ENCODE data around the gene SMIM10L2A.
"Not testable (repeated sequence)": the region's sequence is repeated elsewhere in the genome, so short reads cannot be mapped to it uniquely, and the experiment has no call there.

SMIM10L2A gene

DNA sequence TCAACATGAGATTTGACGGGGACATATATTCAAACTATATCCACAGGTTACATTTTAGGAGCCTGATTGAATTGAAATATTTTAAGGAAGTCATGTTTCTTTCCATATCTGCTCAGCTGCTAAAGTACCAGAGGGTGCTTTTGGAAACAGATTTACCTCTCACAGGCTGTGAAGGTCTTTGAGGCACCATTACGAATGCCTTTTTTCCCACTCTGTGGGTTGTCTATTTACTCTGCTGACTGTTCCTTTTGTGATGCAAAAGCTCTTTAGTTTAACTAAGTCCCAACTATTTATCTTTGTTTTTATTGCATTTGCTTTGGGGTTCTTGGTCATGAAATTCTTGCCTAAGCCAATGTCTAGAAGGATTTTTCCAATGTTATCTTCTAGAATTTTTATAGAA, 40.0 kb downstream of the SMIM10L2A start:
- DNase-seq: not testable (repeated sequence)

DNA sequence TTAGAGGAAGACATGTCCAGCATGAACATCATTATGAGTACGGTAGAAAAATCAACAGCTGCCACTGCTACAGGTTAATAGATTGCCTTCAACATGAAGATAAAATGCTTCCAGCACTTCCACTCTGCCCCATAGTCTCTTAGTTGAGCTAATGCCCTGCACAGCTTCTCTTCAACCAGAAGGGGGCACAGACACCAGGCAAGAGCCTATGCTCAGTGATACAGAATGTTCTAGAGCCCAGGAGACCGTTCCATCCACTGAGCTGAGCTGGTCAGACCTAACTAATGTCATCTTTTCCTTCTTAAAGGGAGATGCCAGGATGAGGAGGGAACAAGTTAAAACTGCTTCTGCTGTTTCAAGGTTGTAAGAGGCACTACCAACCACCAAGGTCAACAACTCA, 42.2 kb downstream of the SMIM10L2A start:
- no peak for DNase-seq

DNA sequence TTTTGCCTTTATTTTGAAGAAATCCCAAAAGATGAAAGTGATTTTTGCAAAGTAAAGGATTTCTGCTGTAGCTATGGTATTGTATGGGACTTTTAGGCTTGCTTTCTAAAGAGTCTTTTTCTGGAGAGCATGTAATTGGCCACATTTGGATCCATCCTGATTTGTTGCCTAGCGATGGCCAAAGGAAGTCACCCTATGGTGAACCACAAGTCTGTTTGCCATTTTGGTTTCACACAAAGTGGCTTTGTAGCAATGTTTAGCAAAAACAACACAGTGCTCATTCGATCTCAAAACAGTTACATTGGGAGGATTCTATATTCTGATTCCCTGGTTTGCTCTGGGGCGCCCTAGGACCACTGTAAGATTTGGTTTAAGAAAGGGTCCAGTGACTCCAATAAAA, 54.6 kb downstream of the SMIM10L2A start:
- DNase-seq: no peak

DNA sequence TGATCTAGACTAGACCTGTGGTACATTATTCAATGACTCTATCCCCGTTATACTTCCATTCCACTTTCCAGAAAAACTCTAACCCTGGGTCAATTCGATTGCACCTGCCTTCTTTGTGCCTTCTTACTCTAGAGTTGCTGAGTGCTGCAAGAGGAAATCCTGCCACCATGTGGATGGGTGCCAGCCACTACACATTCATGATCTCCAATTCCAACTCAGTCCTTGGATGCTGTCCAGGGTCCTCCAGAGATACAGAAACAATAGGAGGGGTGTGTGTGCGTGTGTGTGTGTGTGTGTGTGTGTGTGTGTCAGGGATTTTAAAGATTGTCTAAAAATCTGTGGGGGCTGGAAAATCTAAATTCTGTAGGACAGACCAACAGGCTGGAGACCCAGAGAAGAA, 55.8 kb downstream of the SMIM10L2A start:
- DNase-seq: no peak
